Breast epithelium (tissue), 4 donors: ENCODE measurements around the gene DDX56. TPM values are rescaled to one million over a fixed set of nuclear protein-coding genes. Genes with fewer than 3 reads are reported as not detected.

Experiments used
- DNase-seq, 2 donors: peaks; one replicate each; pipeline ENCODE4 v3.0.0-alpha.2; 2019; ENCODE audit warnings: low spot score in 2 of 2
- H3K27ac ChIP-seq, 2 donors: fragments of 200-600 bp; sonication (generic) in 1 of 2; one replicate each; pipeline ENCODE4 v1.5.1; 2016 to 2019; ENCODE audit warnings: mild to moderate bottlenecking in 1 of 2
- H3K27me3 ChIP-seq, 2 donors: fragments of 200-600 bp; sonication (generic) in 1 of 2; one replicate each; pipeline versions ENCODE4 v1.5.1 to v1.6.0; 2017 to 2019; ENCODE audit warnings: control low read depth in 1 of 2, mild to moderate bottlenecking in 1 of 2
- H3K36me3 ChIP-seq: fragments of 200-600 bp; one replicate; pipeline ENCODE4 v1.5.1; 2019
- H3K4me1 ChIP-seq, 2 donors: fragments of 200-600 bp; sonication (generic); one replicate each; pipeline ENCODE4 v1.5.1; 2016 to 2019; ENCODE audit warnings: control low read depth in 1 of 2
- H3K4me3 ChIP-seq, 3 donors: fragments of 200-600 bp; sonication (generic); 1 replicate in 2 of 3; 2 replicates in 1 of 3; pipeline ENCODE4 v1.5.1; 2016 to 2019; ENCODE audit warnings: mild to moderate bottlenecking in 3 of 3, moderate library complexity in 2 of 3
- H3K9me3 ChIP-seq, 2 donors: fragments of 200-600 bp; sonication (generic) in 1 of 2; one replicate each; pipeline ENCODE4 v1.5.1; 2016 to 2019; ENCODE audit warnings: control low read depth in 1 of 2
- CTCF ChIP-seq, 3 donors: fragments of 450-650 bp; IDR thresholded peaks; one replicate each; pipeline ENCODE4 v1.5.1; 2016 to 2017; ENCODE audit warnings: antibody characterized with exemption in 3 of 3, mild to moderate bottlenecking in 3 of 3, moderate library complexity in 3 of 3
- POLR2A ChIP-seq: fragments of 450-650 bp; IDR thresholded peaks from one replicate; pipeline ENCODE4 v1.6.1; 2016; ENCODE audit warnings: antibody characterized with exemption, mild to moderate bottlenecking, moderate library complexity
- POLR2AphosphoS5 ChIP-seq, 3 donors: sonication (generic); formaldehyde crosslinking; IDR thresholded peaks; one replicate each; pipeline ENCODE4 v1.6.1; 2017; ENCODE audit warnings: antibody characterized with exemption in 3 of 3
- intact Hi-C: fragments of 100-400 bp; cut with DNase I; formaldehyde crosslinking; loops from one replicate; pipeline ENCODE4 v1.15.1; 2023; ENCODE audit warnings: low total_unique reads
- total RNA-seq, 3 donors: library from RNA; depleted of rRNA; stranded (reverse); fragments of >200 nt; gene quantifications; one replicate each; pipeline ENCODE4 v1.1.0, GENCODE V29; 2016

DDX56 gene
- total RNA-seq, 3 donors from 2014 or later = 48.6 to 61.9 (median 61.8) TPM

GRCh38 chr7:44574287-44574872 is 672 bp upstream of the DDX56 start:
- Histone ChIP-seq H3K4me1 (peaks cover 0 to 14% of the 10 kb centered on the region in 2 donors), H3K36me3 (peaks cover 21% of the 10 kb centered on the region), H3K27ac (peak overlapping the region; percentile 92 to 95), H3K9me3 (no peaks in the 10 kb centered on the region), H3K4me3 (peak overlapping the region; percentile 84 to 92 (median 90)), H3K27me3 (no peaks in the 10 kb centered on the region)
- no peak for DNase-seq
- no peak for TF ChIP-seq POLR2A
- no peak for TF ChIP-seq CTCF (IDR thresholded peaks at IDR 0.05)
- no peak for TF ChIP-seq POLR2AphosphoS5 (IDR thresholded peaks at IDR 0.05)
- intact Hi-C loops = no loop called here

- Histone ChIP-seq H3K27ac (peak overlapping the region in 1 of 2 donors; percentile 92), H3K27me3 (no peaks in the 10 kb centered on the region), H3K36me3 (peaks cover 20% of the 10 kb centered on the region), H3K9me3 (no peaks in the 10 kb centered on the region), H3K4me3 (peak overlapping the region; percentile 84 to 92 (median 90)), H3K4me1 (peaks cover 0 to 14% of the 10 kb centered on the region in 2 donors)
- no peak for DNase-seq
- TF ChIP-seq POLR2AphosphoS5 (IDR thresholded peaks at IDR 0.05) = no peak
- no peak for TF ChIP-seq POLR2A
- TF ChIP-seq CTCF (IDR thresholded peaks at IDR 0.05) = no peak
- intact Hi-C loops = no loop called here
Measured at GRCh38 chr7:44572771-44573170, 937 bp downstream of the DDX56 start.

- DNase-seq = no peak
- peaks cover 0 to 12% of the 10 kb centered on the region in 2 donors for H3K4me1 ChIP-seq
- H3K27ac ChIP-seq = no peak overlapping the region
- H3K27me3 ChIP-seq = no peaks in the 10 kb centered on the region
- H3K4me3 ChIP-seq = no peak overlapping the region
- H3K36me3 ChIP-seq = peaks cover 19% of the 10 kb centered on the region
- H3K9me3 ChIP-seq = no peaks in the 10 kb centered on the region
- intact Hi-C loops = loop anchor here (10.0 kb wide), 1 partner anchor 1075 kb away; no protein-coding TSS in a partner anchor
- no peak for TF ChIP-seq POLR2AphosphoS5 (IDR thresholded peaks at IDR 0.05)
- no peak for TF ChIP-seq POLR2A
- TF ChIP-seq CTCF (IDR thresholded peaks at IDR 0.05) = no peak
Measured at GRCh38 chr7:44569959-44570358, 3.7 kb downstream of the DDX56 start.

GRCh38 chr7:44568771-44569560 is 4.7 kb downstream of the DDX56 start:
- peaks cover 19% of the 10 kb centered on the region for H3K36me3 ChIP-seq
- H3K27me3 ChIP-seq = no peaks in the 10 kb centered on the region
- intact Hi-C loops = loop anchor here (10.0 kb wide), 1 partner anchor 1076 kb away; no protein-coding TSS in a partner anchor
- no peaks in the 10 kb centered on the region for H3K9me3 ChIP-seq
- H3K4me3 ChIP-seq = no peak overlapping the region
- TF ChIP-seq CTCF (IDR thresholded peaks at IDR 0.05) = no peak
- TF ChIP-seq POLR2A = no peak
- TF ChIP-seq POLR2AphosphoS5 (IDR thresholded peaks at IDR 0.05) = no peak
- no peak overlapping the region for H3K27ac ChIP-seq
- peaks cover 0 to 7% of the 10 kb centered on the region in 2 donors for H3K4me1 ChIP-seq
- DNase-seq = no peak

- TF ChIP-seq POLR2AphosphoS5 (IDR thresholded peaks at IDR 0.05) = no peak
- TF ChIP-seq POLR2A = no peak
- TF ChIP-seq CTCF (IDR thresholded peaks at IDR 0.05) = no peak
- Histone ChIP-seq H3K36me3 (peaks cover 19% of the 10 kb centered on the region), H3K27ac (no peak overlapping the region), H3K4me3 (no peak overlapping the region), H3K4me1 (peaks cover 0 to 5% of the 10 kb centered on the region in 2 donors), H3K9me3 (no peaks in the 10 kb centered on the region), H3K27me3 (no peaks in the 10 kb centered on the region)
- no peak for DNase-seq
- intact Hi-C loops = loop anchor here (10.0 kb wide), 1 partner anchor 1077 kb away; no protein-coding TSS in a partner anchor
Measured at GRCh38 chr7:44567884-44568283, 5.8 kb downstream of the DDX56 start.
